Activated CD4-positive, alpha-beta T cell treated with anti-CD3 and anti-CD28 coated beads for 36 hours (primary cell): ENCODE data around the gene ZNF48. TPM values are rescaled to one million over a fixed set of nuclear protein-coding genes. Genes with fewer than 3 reads are reported as not detected.
A peak's percentile ranks its signal among the peaks of the same experiment; 100 is the strongest.

ENCODE experiments used
- ATAC-seq: fragments of 200-7000 bp; cut with Tn5 transposase; one replicate; pipeline ENCODE4 v1.10.0; 2021; ENCODE audit warnings: mild to moderate bottlenecking, moderate library complexity
- CTCF ChIA-PET: fragments of 350-600 bp; sonication (Branson Sonifier 250); formaldehyde crosslinking; loops from one replicate; lab custom pipeline; 2021; ENCODE audit warnings: antibody characterized with exemption; lab: Charles Lee
- POLR2A ChIA-PET: fragments of 350-600 bp; sonication (Branson Sonifier 250); formaldehyde crosslinking; loops from one replicate; lab custom pipeline; 2021; ENCODE audit warnings: antibody characterized with exemption, inconsistent platforms; lab: Charles Lee
- DNase-seq: peaks from one replicate; pipeline ENCODE4 v3.0.0-alpha.2; 2020
- H3K27ac Mint-ChIP-seq: one replicate; pipeline ENCODE4 v1.8.0; 2021; ENCODE audit warnings: mixed read lengths
- H3K27me3 Mint-ChIP-seq: one replicate; pipeline ENCODE4 v1.8.0; 2021; ENCODE audit warnings: mixed read lengths
- H3K36me3 Mint-ChIP-seq: one replicate; pipeline ENCODE4 v1.8.0; 2021; ENCODE audit warnings: low read depth, mixed read lengths
- H3K4me1 Mint-ChIP-seq: one replicate; pipeline ENCODE4 v1.8.0; 2021; ENCODE audit warnings: mixed read lengths
- H3K4me3 Mint-ChIP-seq: one replicate; pipeline ENCODE4 v1.8.0; 2021; ENCODE audit warnings: mild to moderate bottlenecking, moderate library complexity, mixed read lengths
- H3K9me3 Mint-ChIP-seq: one replicate; pipeline ENCODE4 v1.8.0; 2021; ENCODE audit warnings: low read depth, mixed read lengths
- intact Hi-C, 2 experiments: fragments of 100-400 bp; cut with DNase I in 1 of 2; cut with micrococcal nuclease in 1 of 2; formaldehyde crosslinking; loops; one replicate each; pipeline versions ENCODE4 v1.14.2 to v1.15.1; 2022 to 2024; cut with DNase I, micrococcal nuclease
- total RNA-seq, 2 experiments: library from RNA; stranded (reverse); gene quantifications; one replicate each; pipeline ENCODE4 v1.2.3, GENCODE V29; 2021

Gene ZNF48
- total RNA-seq, 2 experiments from 2014 or later = 10.6 to 11.0 TPM

GRCh38 chr16:30418350-30419181, 23.3 kb downstream of the ZNF48 start:
- DNase-seq (peak; percentile 31), ATAC-seq (no peak)
- intact Hi-C loops = loop anchor here in 1 of 2 experiments (1.0 kb wide), 1 partner anchor 117 kb away; no protein-coding TSS in a partner anchor
- Mint-ChIP-seq H3K36me3 (peaks cover 43% of the 10 kb centered on the region), H3K27me3 (no peaks in the 10 kb centered on the region), H3K4me3 (peak overlapping the region; percentile 49), H3K9me3 (no peaks in the 10 kb centered on the region), H3K4me1 (peaks cover 30% of the 10 kb centered on the region), H3K27ac (peak overlapping the region; percentile 69)
- ChIA-PET POLR2A (interaction anchor here (0.7 to 2.5 kb wide), 12 partner anchors 9 to 235 kb away, joined by 3 to 14 read pairs (median 6); partner anchors contain the start of genes CORO1A, DCTPP1, ITGAL and SEPTIN1), CTCF (interaction anchor here (0.7 to 4.3 kb wide), 18 partner anchors 9 to 210 kb away, joined by 3 to 56 read pairs (median 4); partner anchors contain the start of genes DCTPP1, TBC1D10B, ZNF48 and ZNF764)

- DNase-seq (no peak), ATAC-seq (no peak)
- intact Hi-C loops = no loop called here
- ChIA-PET CTCF (interaction anchor here (4.3 kb wide), 1 partner anchor 9 kb away, joined by 56 read pairs; the partner anchor contains the start of gene DCTPP1), POLR2A (interaction anchor here (2.5 kb wide), 1 partner anchor 9 kb away, joined by 9 read pairs; the partner anchor contains the start of gene DCTPP1)
- Mint-ChIP-seq H3K36me3 (peaks cover 50% of the 10 kb centered on the region), H3K27me3 (no peaks in the 10 kb centered on the region), H3K9me3 (no peaks in the 10 kb centered on the region), H3K27ac (no peak overlapping the region), H3K4me1 (peaks cover 22% of the 10 kb centered on the region), H3K4me3 (no peak overlapping the region)
Observed at GRCh38 chr16:30421010-30421409, 25.8 kb downstream of the ZNF48 start.

GRCh38 chr16:30428055-30428454, 32.8 kb downstream of the ZNF48 start:
- Mint-ChIP-seq H3K4me3 (no peak overlapping the region), H3K27ac (peak overlapping the region; percentile 78), H3K36me3 (peaks cover 41% of the 10 kb centered on the region), H3K27me3 (no peaks in the 10 kb centered on the region), H3K9me3 (no peaks in the 10 kb centered on the region), H3K4me1 (peaks cover 18% of the 10 kb centered on the region)
- ChIA-PET CTCF (interaction anchor here (0.6 to 5.6 kb wide), 2 partner anchors 9 to 16 kb away, joined by 3 to 56 read pairs; no protein-coding TSS in a partner anchor), POLR2A (no interaction called here)
- intact Hi-C loops = no loop called here
- ATAC-seq = no peak
- DNase-seq = no peak

GRCh38 chr16:30429418-30429677, 34.1 kb downstream of the ZNF48 start:
- DNase-seq (no peak), ATAC-seq (no peak)
- Mint-ChIP-seq H3K27me3 (no peaks in the 10 kb centered on the region), H3K9me3 (no peaks in the 10 kb centered on the region), H3K4me3 (no peak overlapping the region), H3K4me1 (peaks cover 26% of the 10 kb centered on the region), H3K36me3 (peaks cover 31% of the 10 kb centered on the region), H3K27ac (no peak overlapping the region)
- ChIA-PET POLR2A (interaction anchor here (0.6 to 1.5 kb wide), 30 partner anchors 9 to 713 kb away, joined by 3 to 16 read pairs (median 4); partner anchors contain the start of genes CD2BP2, ITGAL, PRR14 and SEPTIN1), CTCF (interaction anchor here (0.7 to 5.6 kb wide), 50 partner anchors 10 to 268 kb away, joined by 3 to 56 read pairs (median 6); partner anchors contain the start of genes ITGAL, PRR14, SEPHS2 and SEPTIN1)
- intact Hi-C loops = no loop called here

- Mint-ChIP-seq H3K4me1 (peaks cover 31% of the 10 kb centered on the region), H3K4me3 (no peak within 1 kb of the TSS), H3K36me3 (peaks cover 27% of the 10 kb centered on the region), H3K9me3 (no peaks in the 10 kb centered on the region), H3K27ac (no peak within 1 kb of the TSS), H3K27me3 (no peaks in the 10 kb centered on the region)
- intact Hi-C loops = loop anchor here (1.0 to 5.0 kb wide), 23 partner anchors 15 to 229 kb away; partner anchors contain the start of genes FBRS (in 2 of the 2), SEPHS2 (in 2 of the 2), ITGAL (in 1 of the 2) and PRR14 (in 1 of the 2)
- peak; percentile 96 for ATAC-seq
- CTCF ChIA-PET = interaction anchor here (0.6 to 5.6 kb wide), 54 partner anchors 9 to 337 kb away, joined by 3 to 56 read pairs (median 5); partner anchors contain the start of genes ITGAL, PRR14, SEPHS2 and SEPTIN1
- peak; percentile 97 for DNase-seq
- POLR2A ChIA-PET = interaction anchor here (0.6 to 1.5 kb wide), 30 partner anchors 10 to 712 kb away, joined by 3 to 16 read pairs (median 4); partner anchors contain the start of genes CD2BP2, ITGAL, PRR14 and SEPTIN1
Observed at GRCh38 chr16:30429678-30430427, 34.6 kb downstream of the ZNF48 start, which contains the start of gene DCTPP1. TSS of gene DCTPP1 (minus strand) at chr16:30430030. CDS start at chr16:30429980, 50 bp downstream.

GRCh38 chr16:30430428-30430970, 35.3 kb downstream of the ZNF48 start:
- CTCF ChIA-PET = interaction anchor here (0.6 to 5.6 kb wide), 41 partner anchors 9 to 338 kb away, joined by 3 to 56 read pairs (median 6); partner anchors contain the start of genes ITGAL, PRR14, SEPHS2 and SEPTIN1
- POLR2A ChIA-PET = interaction anchor here (0.9 to 1.5 kb wide), 24 partner anchors 11 to 267 kb away, joined by 3 to 16 read pairs (median 4); partner anchors contain the start of genes CD2BP2, ITGAL, PRR14 and SEPTIN1
- Mint-ChIP-seq H3K4me1 (peaks cover 34% of the 10 kb centered on the region), H3K4me3 (no peak overlapping the region), H3K9me3 (no peaks in the 10 kb centered on the region), H3K27me3 (no peaks in the 10 kb centered on the region), H3K27ac (no peak overlapping the region), H3K36me3 (peaks cover 27% of the 10 kb centered on the region)
- ATAC-seq = peak; percentile 20
- intact Hi-C loops = loop anchor here (1.0 to 5.0 kb wide), 23 partner anchors 15 to 228 kb away; partner anchors contain the start of genes FBRS (in 2 of the 2), SEPHS2 (in 2 of the 2), ITGAL (in 1 of the 2) and PRR14 (in 1 of the 2)
- no peak for DNase-seq

- intact Hi-C loops = loop anchor here (1.0 to 5.0 kb wide), 4 partner anchors 24 to 182 kb away; no protein-coding TSS in a partner anchor
- Mint-ChIP-seq H3K4me3 (peak overlapping the region; percentile 7), H3K9me3 (no peaks in the 10 kb centered on the region), H3K4me1 (peaks cover 25% of the 10 kb centered on the region), H3K27ac (peak overlapping the region; percentile 79), H3K36me3 (no peaks in the 10 kb centered on the region), H3K27me3 (no peaks in the 10 kb centered on the region)
- POLR2A ChIA-PET = interaction anchor here (0.7 kb wide), 1 partner anchor 199 kb away, joined by 3 read pairs; no protein-coding TSS in a partner anchor
- DNase-seq (peak; percentile 88), ATAC-seq (peak; percentile 48)
- CTCF ChIA-PET = interaction anchor here (1.1 to 1.4 kb wide), 2 partner anchors 16 to 196 kb away, joined by 5 to 6 read pairs; no protein-coding TSS in a partner anchor
Observed at GRCh38 chr16:30434852-30435251, 39.6 kb downstream of the ZNF48 start.

- ATAC-seq (no peak), DNase-seq (no peak)
- H3K27ac Mint-ChIP-seq = no peak overlapping the region
- ChIA-PET POLR2A (no interaction called here), CTCF (interaction anchor here (1.7 to 2.1 kb wide), 2 partner anchors 11 to 161 kb away, joined by 5 to 9 read pairs; no protein-coding TSS in a partner anchor)
- H3K4me3 Mint-ChIP-seq = no peak overlapping the region
- H3K27me3 Mint-ChIP-seq = no peaks in the 10 kb centered on the region
- H3K4me1 Mint-ChIP-seq = peaks cover 25% of the 10 kb centered on the region
- intact Hi-C loops = no loop called here
- H3K9me3 Mint-ChIP-seq = no peaks in the 10 kb centered on the region
- H3K36me3 Mint-ChIP-seq = no peaks in the 10 kb centered on the region
Observed at GRCh38 chr16:30437511-30438046, 42.4 kb downstream of the ZNF48 start.

- Mint-ChIP-seq H3K27me3 (no peaks in the 10 kb centered on the region), H3K4me1 (peaks cover 31% of the 10 kb centered on the region), H3K27ac (no peak overlapping the region), H3K4me3 (peak overlapping the region; percentile 22), H3K36me3 (peaks cover 9% of the 10 kb centered on the region), H3K9me3 (no peaks in the 10 kb centered on the region)
- ChIA-PET CTCF (interaction anchor here (0.7 to 1.1 kb wide), 3 partner anchors 9 to 135 kb away, joined by 3 to 4 read pairs (median 3); partner anchors contain the start of gene DCTPP1), POLR2A (no interaction called here)
- DNase-seq (no peak), ATAC-seq (no peak)
- intact Hi-C loops = no loop called here
Observed at GRCh38 chr16:30438835-30439234, 43.6 kb downstream of the ZNF48 start.
